IMR-90 (cell line): ENCODE data around the gene ENDOV. TPM values are rescaled to one million over a fixed set of nuclear protein-coding genes. Genes with fewer than 3 reads are reported as not detected.

Source experiments
- ATAC-seq: fragments of 200-7000 bp; cut with Tn5 transposase; 2 replicates; pipeline ENCODE4 v1.9.1; 2020; ENCODE audit warnings: low read depth, mild to moderate bottlenecking, moderate library complexity
- BruUV-seq: library from RNA; stranded (reverse); fragments of 400-500 nt; replicated peaks from 2 replicates; lab custom pipeline; 2021; lab: Mats Ljungman, UMichigan
- CTCF ChIA-PET: fragments of 300-600 bp; formaldehyde crosslinking; extraction: SDS; loops from one replicate; lab custom pipeline; 2021; ENCODE audit warnings: antibody characterized with exemption; lab: Yijun Ruan, JAX
- POLR2A ChIA-PET: fragments of 300-600 bp; sonication (Branson Sonifier 250); formaldehyde crosslinking; loops from one replicate; lab custom pipeline; 2022; ENCODE audit warnings: antibody characterized with exemption; ENCODE audit not compliant: unreplicated experiment; lab: Charles Lee
- DNase-seq: peaks from one replicate; pipeline ENCODE4 v3.0.0; 2013
- H2AFZ ChIP-seq: replicated peaks from 2 replicates; pipeline ENCODE3; 2013; ENCODE audit warnings: low read length, mild to moderate bottlenecking; ENCODE audit not compliant: poor library complexity
- H2AK5ac ChIP-seq: 2 replicates; pipeline ENCODE4 v1.6.1; 2013; ENCODE audit warnings: low read depth, low read length, inconsistent platforms
- H2AK9ac ChIP-seq: replicated peaks from 2 replicates; pipeline ENCODE3; 2013; ENCODE audit warnings: mild to moderate bottlenecking, low read depth, low read length, moderate library complexity; ENCODE audit not compliant: poor library complexity
- H2BK120ac ChIP-seq: 2 replicates; pipeline ENCODE4 v1.6.1; 2013; ENCODE audit warnings: low read depth, low read length, inconsistent platforms
- H2BK15ac ChIP-seq: 3 replicates; pipeline ENCODE4 v1.6.1; 2013; ENCODE audit warnings: low read depth, low read length, inconsistent platforms
- H2BK20ac ChIP-seq: 2 replicates; pipeline ENCODE4 v1.6.1; 2013; ENCODE audit warnings: low read depth, mild to moderate bottlenecking, inconsistent platforms, low read length, moderate library complexity
- H2BK5ac ChIP-seq: 2 replicates; pipeline ENCODE4 v1.6.1; 2013; ENCODE audit warnings: mild to moderate bottlenecking, low read depth, low read length, inconsistent platforms; ENCODE audit not compliant: poor library complexity, severe bottlenecking
- H3K14ac ChIP-seq: replicated peaks from 2 replicates; pipeline ENCODE4 v1.6.1; 2013; ENCODE audit warnings: low read depth, low read length, inconsistent platforms
- H3K18ac ChIP-seq: 2 replicates; pipeline ENCODE4 v1.6.1; 2013; ENCODE audit warnings: low read depth, low read length, control low read depth
- H3K23ac ChIP-seq: 2 replicates; pipeline ENCODE4 v1.6.1; 2013; ENCODE audit warnings: low read depth, low read length, inconsistent platforms
- H3K27ac ChIP-seq: 2 replicates; pipeline ENCODE4 v1.5.1; 2013; ENCODE audit warnings: mild to moderate bottlenecking, control low read depth, low read length; ENCODE audit not compliant: insufficient read depth
- H3K27me3 ChIP-seq: 2 replicates; pipeline ENCODE4 v1.6.1; 2013; ENCODE audit warnings: low read length; ENCODE audit not compliant: control insufficient read depth, insufficient read depth
- H3K36me3 ChIP-seq: 2 replicates; pipeline ENCODE4 v1.6.1; 2013; ENCODE audit warnings: low read length, mixed read lengths; ENCODE audit not compliant: control insufficient read depth, insufficient read depth
- H3K4ac ChIP-seq: 2 replicates; pipeline ENCODE4 v1.6.1; 2013; ENCODE audit warnings: low read depth, low read length, inconsistent platforms
- H3K4me1 ChIP-seq: 2 replicates; pipeline ENCODE4 v1.6.1; 2013; ENCODE audit warnings: low read length, mixed read lengths; ENCODE audit not compliant: control insufficient read depth, insufficient read depth
- H3K4me2 ChIP-seq: 2 replicates; pipeline ENCODE4 v1.6.1; 2013; ENCODE audit warnings: low read depth, mild to moderate bottlenecking, control low read depth, low read length, moderate library complexity
- H3K4me3 ChIP-seq: 2 replicates; pipeline ENCODE4 v1.5.1; 2013; ENCODE audit warnings: low read depth, mild to moderate bottlenecking, control low read depth, low read length, moderate library complexity; ENCODE audit not compliant: insufficient read depth
- H3K56ac ChIP-seq: 2 replicates; pipeline ENCODE4 v1.6.1; 2013; ENCODE audit warnings: low read length, inconsistent platforms; ENCODE audit not compliant: insufficient read depth; ENCODE audit errors: extremely low read depth
- H3K79me1 ChIP-seq, 2 experiments: 2 replicates each; pipeline ENCODE4 v1.6.1; 2013; ENCODE audit warnings: low read length in 2 of 2, inconsistent platforms in 1 of 2, low read depth in 1 of 2
- H3K9ac ChIP-seq: 2 replicates; pipeline ENCODE4 v1.6.1; 2013; ENCODE audit warnings: low read depth, low read length, control low read depth
- H3K9me1 ChIP-seq: 2 replicates; pipeline ENCODE4 v1.6.1; 2013; ENCODE audit warnings: low read length, inconsistent platforms; ENCODE audit not compliant: insufficient read depth
- H3K9me3 ChIP-seq: 2 replicates; pipeline ENCODE4 v1.6.1; 2013; ENCODE audit warnings: low read length; ENCODE audit not compliant: control insufficient read depth, insufficient read depth
- H4K20me1 ChIP-seq: 2 replicates; pipeline ENCODE4 v1.6.1; 2013; ENCODE audit warnings: low read length, inconsistent platforms; ENCODE audit not compliant: insufficient read depth
- H4K5ac ChIP-seq: 2 replicates; pipeline ENCODE4 v1.6.1; 2013; ENCODE audit warnings: mild to moderate bottlenecking, low read depth, low read length, control low read depth
- H4K8ac ChIP-seq, 2 experiments: 2 replicates each; pipeline ENCODE4 v1.6.1; 2013; ENCODE audit warnings: low read depth in 2 of 2, low read length in 2 of 2, control low read depth in 1 of 2, inconsistent platforms in 1 of 2
- H4K91ac ChIP-seq: 2 replicates; pipeline ENCODE4 v1.6.1; 2013; ENCODE audit warnings: low read depth, low read length, inconsistent platforms; ENCODE audit not compliant: insufficient read depth
- BHLHE40 ChIP-seq: fragments of 150-350 bp; IDR thresholded peaks from 2 replicates; pipeline ENCODE4 v1.6.1; 2016; ENCODE audit warnings: mild to moderate bottlenecking, low read depth, low read length
- CEBPB ChIP-seq: IDR thresholded peaks from 2 replicates; pipeline ENCODE4 v1.6.1; 2012; ENCODE audit warnings: low read depth, low read length, improper control_type of control experiment
- WGBS, 2 experiments: methylation state at CpG; one replicate each; pipeline versions ENCODE4 v1.1.5 to v1.1.7; 2013; ENCODE audit warnings: missing lambda C conversion rate in 2 of 2; ENCODE audit not compliant: insufficient read length in 1 of 2; ENCODE audit errors: extremely low coverage in 2 of 2; 5-methylcytosine and 5-hydroxymethylcytosine counted together
- dilution Hi-C: fragments of 300-500 bp; cut with HindIII; formaldehyde crosslinking; loops from one replicate; pipeline ENCODE4 v1.14.3; 2018; ENCODE audit warnings: low sequenced_read_pairs; ENCODE audit not compliant: unreplicated experiment
- in situ Hi-C: fragments of 300-500 bp; cut with MboI; formaldehyde crosslinking; loops from 3 replicates; pipeline ENCODE4 v1.14.3; 2019; ENCODE audit warnings: low sequenced_read_pairs, inconsistent platforms, mixed read lengths
- intact Hi-C: fragments of 100-400 bp; cut with micrococcal nuclease; formaldehyde crosslinking; loops from 2 replicates; pipeline ENCODE4 v1.10.0; 2022
- polyA plus RNA-seq, 3 experiments: library from polyadenylated mRNA; depleted of rRNA; stranded (reverse); fragments of >200 nt; gene quantifications; 2 replicates each; pipeline ENCODE4 v1.2.3, GENCODE V29; 2012; ENCODE audit warnings: low replicate concordance in 1 of 3
- total RNA-seq: library from RNA; depleted of rRNA; stranded (reverse); fragments of >200 nt; gene quantifications from 2 replicates; pipeline ENCODE4 v1.2.3, GENCODE V29; 2012
- TF ChIP-seq, protein P1 (sequence below): fragments of 150-350 bp; IDR thresholded peaks from 2 replicates; pipeline ENCODE4 v1.6.1; 2016; ENCODE audit warnings: low read depth, mild to moderate bottlenecking, low read length, moderate library complexity, borderline replicate concordance

ENDOV gene
- total and polyA plus RNA-seq, 2 of the 4 experiments (the other 2 are of a cell fraction), result 15.1 to 30.3 TPM

DNA sequence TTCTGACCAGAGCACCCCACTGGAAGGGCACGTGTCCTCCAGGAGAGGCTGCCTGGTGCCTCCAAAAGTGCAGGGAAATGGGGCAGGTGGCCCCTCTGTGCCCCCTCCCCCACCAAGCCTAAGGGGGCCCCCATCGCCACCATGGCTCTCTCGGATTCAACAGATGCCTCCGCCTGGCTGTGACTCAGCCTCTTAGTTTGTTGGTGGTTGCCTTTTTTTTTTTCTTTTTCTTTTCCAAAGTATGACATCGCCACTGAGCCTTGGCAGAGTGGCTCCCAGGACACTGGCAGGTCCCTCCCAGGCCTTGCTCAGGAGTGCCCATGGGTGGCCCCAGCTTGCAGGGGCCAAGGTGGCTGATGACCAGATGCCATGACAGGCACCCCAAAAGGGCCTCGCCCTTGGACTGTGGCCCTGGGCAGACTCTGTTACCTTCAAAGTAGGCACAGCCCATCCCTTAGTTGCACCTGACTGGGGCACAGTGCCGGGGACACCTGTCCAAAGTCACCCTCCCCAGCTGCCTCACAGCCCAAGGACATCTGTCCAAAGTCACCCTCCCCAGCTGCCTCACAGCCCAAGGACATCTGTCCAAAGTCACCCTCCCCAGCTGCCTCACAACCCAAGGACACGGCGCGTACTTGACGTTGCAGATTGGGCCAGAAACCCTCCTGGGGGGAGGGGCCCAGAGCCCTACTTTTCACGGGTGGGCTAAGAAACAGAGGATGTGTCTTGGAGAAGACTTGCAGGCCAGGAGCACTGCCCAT lies 31.9 kb downstream of the ENDOV start (continued):
- no peak for TF ChIP-seq BHLHE40

DNA sequence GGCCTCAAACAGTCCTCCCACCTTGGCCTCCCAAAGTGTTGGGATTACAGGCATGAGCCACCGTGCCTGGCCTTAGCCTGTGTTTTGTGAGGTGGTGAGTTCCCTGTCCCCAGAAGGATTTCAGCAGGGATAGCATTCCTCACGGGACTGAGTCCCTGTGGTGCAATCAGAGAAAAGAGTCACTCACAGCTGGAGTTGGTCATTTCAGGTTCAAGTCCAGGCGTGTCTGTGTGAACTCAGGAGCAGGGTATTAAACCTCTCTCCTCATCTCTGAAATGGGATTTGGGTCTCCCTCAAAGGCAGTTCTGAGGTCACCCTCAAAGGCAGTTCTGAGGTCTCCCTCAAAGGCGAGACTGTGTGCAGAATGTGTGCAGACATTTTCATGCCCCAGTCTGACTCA lies 32.8 kb downstream of the ENDOV start:
- no peak overlapping the region for H2BK5ac ChIP-seq
- H2AK5ac ChIP-seq, result peak overlapping the region; percentile 15; the same call in 1 of the 2 replicates
- ChIA-PET POLR2A (no interaction called here), CTCF (no interaction called here)
- in situ Hi-C loops (no loop called here), intact Hi-C loops (no loop called here), dilution Hi-C loops (no loop called here)
- H3K56ac ChIP-seq, result no peak overlapping the region
- H3K9ac ChIP-seq, result no peak overlapping the region
- peak overlapping the region; percentile 50 for H3K4ac ChIP-seq
- H3K4me2 ChIP-seq, result no peak overlapping the region
- no peak overlapping the region for H4K5ac ChIP-seq
- H3K27ac ChIP-seq, result no peak overlapping the region
- no peak overlapping the region for H3K18ac ChIP-seq
- H2BK20ac ChIP-seq, result no peak overlapping the region; the same call in 1 of the 2 replicates
- 0 out of 4 replicates have a peak, but pooled peaks cover 0 to 5% of the 10 kb centered on the region in 2 experiments for H3K79me1 ChIP-seq
- H4K8ac ChIP-seq, result no peak overlapping the region
- peaks cover 6% of the 10 kb centered on the region; the same call in 1 of the 2 replicates for H3K9me1 ChIP-seq
- H2AFZ ChIP-seq, result no peak overlapping the region
- TF ChIP-seq CEBPB, result no peak
- TF ChIP-seq, protein P1, sequence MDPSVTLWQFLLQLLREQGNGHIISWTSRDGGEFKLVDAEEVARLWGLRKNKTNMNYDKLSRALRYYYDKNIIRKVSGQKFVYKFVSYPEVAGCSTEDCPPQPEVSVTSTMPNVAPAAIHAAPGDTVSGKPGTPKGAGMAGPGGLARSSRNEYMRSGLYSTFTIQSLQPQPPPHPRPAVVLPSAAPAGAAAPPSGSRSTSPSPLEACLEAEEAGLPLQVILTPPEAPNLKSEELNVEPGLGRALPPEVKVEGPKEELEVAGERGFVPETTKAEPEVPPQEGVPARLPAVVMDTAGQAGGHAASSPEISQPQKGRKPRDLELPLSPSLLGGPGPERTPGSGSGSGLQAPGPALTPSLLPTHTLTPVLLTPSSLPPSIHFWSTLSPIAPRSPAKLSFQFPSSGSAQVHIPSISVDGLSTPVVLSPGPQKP, result no peak
- H3K9me3 ChIP-seq, result no peaks in the 10 kb centered on the region
- WGBS, 2 experiments, result no CpG with 5 or more reads among the region's 4 CpGs
- H3K4me3 ChIP-seq, result no peak overlapping the region
- no peak overlapping the region; the same call in 2 of the 3 replicates for H2BK15ac ChIP-seq
- BruUV-seq, result no TSS peak
- H4K91ac ChIP-seq, result no peak overlapping the region; the same call in 1 of the 2 replicates
- no peaks in the 10 kb centered on the region for H3K36me3 ChIP-seq
- DNase-seq, result no peak
- H3K4me1 ChIP-seq, result peaks cover 20% of the 10 kb centered on the region
- no peaks in the 10 kb centered on the region; the same call in 1 of the 2 replicates for H4K20me1 ChIP-seq
- no peak overlapping the region for H3K14ac ChIP-seq
- H3K27me3 ChIP-seq, result peaks cover 11% of the 10 kb centered on the region; the same call in 1 of the 2 replicates
- peak overlapping the region; percentile 19; the same call in 1 of the 2 replicates for H2BK120ac ChIP-seq
- ATAC-seq, result no peak
- no peak overlapping the region for H2AK9ac ChIP-seq
- H3K23ac ChIP-seq, result peak overlapping the region; percentile 38; the same call in 1 of the 2 replicates
